Endothelial cell of umbilical vein (primary cell): ENCODE results near the gene INSM2. TPM values are rescaled to one million over a fixed set of nuclear protein-coding genes. Genes with fewer than 3 reads are reported as not detected.

ENCODE experiments used
- BruUV-seq: library from RNA; stranded (reverse); fragments of 400-500 nt; replicated peaks from 2 replicates; lab custom pipeline; 2021; lab: Mats Ljungman, UMichigan
- CTCF ChIA-PET: fragments of 300-600, 350-600 bp; sonication (Branson Sonifier 250); formaldehyde crosslinking; loops from one replicate; lab custom pipeline; 2021; ENCODE audit warnings: antibody characterized with exemption, inconsistent platforms; lab: Charles Lee
- POLR2A ChIA-PET: fragments of 300-600, 350-600 bp; sonication (Branson Sonifier 250); formaldehyde crosslinking; loops from one replicate; lab custom pipeline; 2021; ENCODE audit warnings: antibody characterized with exemption, inconsistent platforms; lab: Charles Lee
- DNase-seq: peaks from one replicate; pipeline ENCODE4 v3.0.0-alpha.2; 2011; ENCODE audit warnings: low read depth, low spot score
- FAIRE-seq: peaks from 2 replicates; lab custom pipeline; 2011; peaks lifted over from hg19 to GRCh38; lab: Jason Lieb, UNC
- H2AFZ ChIP-seq: 2 replicates; pipeline ENCODE4 v1.6.0; 2012; ENCODE audit warnings: low read depth, low read length, control low read depth, inconsistent platforms
- H3K27ac ChIP-seq: 2 replicates; pipeline ENCODE4 v1.5.1; 2011; ENCODE audit warnings: low read depth, mild to moderate bottlenecking, control low read depth, low read length, moderate library complexity; ENCODE audit not compliant: insufficient read depth
- H3K27me3 ChIP-seq, 2 experiments: 2 replicates each; pipeline versions ENCODE4 v1.6.0 to v1.6.1; 2011; ENCODE audit warnings: low read length in 2 of 2, mixed read lengths in 1 of 2; ENCODE audit not compliant: control insufficient read depth in 2 of 2, insufficient read depth in 2 of 2
- H3K36me3 ChIP-seq, 2 experiments: 2 replicates in 1 of 2; 3 replicates in 1 of 2; pipeline ENCODE4 v1.5.1; 2011; ENCODE audit warnings: low read length in 2 of 2, mild to moderate bottlenecking in 1 of 2, moderate library complexity in 1 of 2; ENCODE audit not compliant: control insufficient read depth in 2 of 2, insufficient read depth in 2 of 2; ENCODE audit errors: extremely low read depth in 1 of 2
- H3K4me1 ChIP-seq: 3 replicates; pipeline ENCODE4 v1.5.1; 2011; ENCODE audit warnings: mild to moderate bottlenecking, low read length; ENCODE audit not compliant: control insufficient read depth, insufficient read depth; ENCODE audit errors: extremely low read depth
- H3K4me2 ChIP-seq: 2 replicates; pipeline ENCODE4 v1.6.1; 2011; ENCODE audit warnings: low read length, control low read depth, mixed read lengths; ENCODE audit not compliant: insufficient read depth
- H3K4me3 ChIP-seq, 3 experiments: fragments of 200-600 bp in 1 of 3; sonication (generic), shearing (Covaris generic) in 1 of 3; replicated peaks in 1 of 3; 2 replicates each; pipeline ENCODE4 v1.5.1; 2011 to 2016; ENCODE audit warnings: control low read depth in 3 of 3, low read length in 3 of 3, mild to moderate bottlenecking in 2 of 3, inconsistent platforms in 1 of 3, low read depth in 1 of 3, moderate library complexity in 1 of 3; ENCODE audit not compliant: insufficient read depth in 1 of 3
- H3K79me2 ChIP-seq: 2 replicates; pipeline ENCODE4 v1.6.0; 2012; ENCODE audit warnings: low read length, inconsistent platforms; ENCODE audit not compliant: control insufficient read depth, insufficient read depth
- H3K9ac ChIP-seq: replicated peaks from 2 replicates; pipeline ENCODE3; 2011; ENCODE audit warnings: low read length, control low read depth; ENCODE audit not compliant: insufficient read depth; ENCODE audit errors: extremely low read depth
- H3K9me1 ChIP-seq: replicated peaks from 3 replicates; pipeline ENCODE4 v1.6.0; 2011; ENCODE audit warnings: mild to moderate bottlenecking, low read length; ENCODE audit not compliant: control insufficient read depth, insufficient read depth; ENCODE audit errors: extremely low read depth
- H3K9me3 ChIP-seq: replicated peaks from 2 replicates; pipeline ENCODE4 v1.5.1; 2012; ENCODE audit warnings: low read length, inconsistent platforms; ENCODE audit not compliant: control insufficient read depth, insufficient read depth
- H4K20me1 ChIP-seq: replicated peaks from 2 replicates; pipeline ENCODE3; 2011; ENCODE audit warnings: mild to moderate bottlenecking, low read length; ENCODE audit not compliant: control insufficient read depth, insufficient read depth; ENCODE audit errors: extremely low read depth
- EZH2 ChIP-seq: IDR thresholded peaks from 2 replicates; pipeline ENCODE4 v1.6.1; 2012; ENCODE audit warnings: borderline replicate concordance, low read depth, mild to moderate bottlenecking, moderate library complexity, low read length, inconsistent platforms; ENCODE audit not compliant: severe bottlenecking
- FOS ChIP-seq: IDR thresholded peaks from 2 replicates; pipeline ENCODE4 v1.6.1; 2011; ENCODE audit warnings: mild to moderate bottlenecking, low read length, moderate library complexity, borderline replicate concordance; ENCODE audit not compliant: insufficient read depth
- GATA2 ChIP-seq: IDR thresholded peaks from 2 replicates; pipeline ENCODE4 v1.7.0; 2011; ENCODE audit warnings: low read depth, mild to moderate bottlenecking, moderate library complexity, mixed read lengths, low read length; ENCODE audit not compliant: insufficient read length, insufficient read depth
- JUN ChIP-seq: IDR thresholded peaks from 2 replicates; pipeline ENCODE4 v1.6.1; 2011; ENCODE audit warnings: borderline replicate concordance, low read depth; ENCODE audit not compliant: insufficient read length, insufficient read depth
- MYC ChIP-seq: IDR thresholded peaks from one replicate; pipeline ENCODE4 v1.6.1; 2011; ENCODE audit warnings: mild to moderate bottlenecking, low read depth, low read length
- POLR2A ChIP-seq: IDR thresholded peaks from 2 replicates; pipeline ENCODE4 v1.6.1; 2012; ENCODE audit warnings: low read depth, mild to moderate bottlenecking, control low read depth, low read length
- POLR2AphosphoS5 ChIP-seq: IDR thresholded peaks from 2 replicates; pipeline ENCODE4 v1.6.1; 2012; ENCODE audit warnings: low read depth, mild to moderate bottlenecking, control low read depth, low read length, moderate library complexity; ENCODE audit not compliant: insufficient read depth
- dilution Hi-C: fragments of 300-500 bp; cut with MboI; formaldehyde crosslinking; loops from one replicate; pipeline ENCODE4 v1.15.0; 2019; ENCODE audit warnings: low sequenced_read_pairs; ENCODE audit not compliant: extremely low pct_ligation_motif_present
- intact Hi-C: fragments of 100-400 bp; cut with micrococcal nuclease; formaldehyde crosslinking; loops from one replicate; pipeline ENCODE4 v1.10.0; 2022
- polyA plus RNA-seq, 4 experiments: library from polyadenylated mRNA; depleted of rRNA in 3 of 4; stranded (reverse) in 3 of 4; unstranded in 1 of 4; fragments of >200 nt; gene quantifications; 2 replicates each; pipeline versions ENCODE4 v1.2.1 to v1.2.3, GENCODE V29; 2011 to 2012; ENCODE audit warnings: missing spikeins in 1 of 4
- total RNA-seq: library from RNA; stranded (reverse); gene quantifications from 2 replicates; pipeline ENCODE4 v1.2.3, GENCODE V29; 2021
- TF ChIP-seq, protein P1 (sequence below), 2 donors: IDR thresholded peaks; 1 replicate in 1 of 2; 2 replicates in 1 of 2; pipeline ENCODE4 v1.5.1; 2011; ENCODE audit warnings: low read length in 2 of 2, mild to moderate bottlenecking in 2 of 2, moderate library complexity in 2 of 2, control low read depth in 1 of 2, inconsistent platforms in 1 of 2, low read depth in 1 of 2; ENCODE audit not compliant: insufficient read depth in 1 of 2; ENCODE audit errors: extremely low read depth in 1 of 2
- TF ChIP-seq, protein P2 (sequence below): IDR thresholded peaks from 2 replicates; pipeline ENCODE4 v1.6.1; 2011; ENCODE audit not compliant: insufficient read depth, insufficient read length

INSM2 gene
- total and polyA plus RNA-seq, 2 donors (not counting 3 experiments of a cell fraction or from before 2014, with no cell fraction given): not detected

DNA sequence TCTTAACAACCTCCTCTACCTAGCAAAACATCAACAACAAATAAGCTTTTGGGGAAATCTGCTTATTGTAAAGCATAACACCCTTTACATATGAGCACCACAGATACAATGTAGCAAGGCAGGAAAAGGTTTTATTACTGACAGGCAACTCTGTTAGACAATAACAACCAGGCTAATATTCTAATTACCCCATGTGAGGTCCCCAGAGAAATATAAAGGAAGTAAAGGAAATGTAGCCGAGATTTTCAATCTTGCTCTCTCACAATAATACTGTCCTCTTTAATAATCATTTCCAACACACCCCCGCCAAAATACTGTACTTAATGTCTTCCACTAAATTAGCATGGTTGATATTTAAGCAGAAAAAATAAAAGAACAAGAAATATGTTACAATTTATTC, 14.0 kb upstream of the INSM2 start:
- Histone ChIP-seq H3K27me3 (no peaks in the 10 kb centered on the region), H3K9me3 (no peaks in the 10 kb centered on the region), H3K36me3 (no peaks in the 10 kb centered on the region), H3K4me2 (no peak overlapping the region), H3K27ac (no peak overlapping the region), H2AFZ (no peak overlapping the region), H3K4me3 (no peak overlapping the region), H4K20me1 (no peaks in the 10 kb centered on the region), H3K9me1 (no peaks in the 10 kb centered on the region), H3K9ac (no peak overlapping the region), H3K79me2 (no peaks in the 10 kb centered on the region), H3K4me1 (no peaks in the 10 kb centered on the region)
- FAIRE-seq: no peak
- TF ChIP-seq EZH2: no peak
- TF ChIP-seq POLR2A: no peak
- TF ChIP-seq, protein P1, sequence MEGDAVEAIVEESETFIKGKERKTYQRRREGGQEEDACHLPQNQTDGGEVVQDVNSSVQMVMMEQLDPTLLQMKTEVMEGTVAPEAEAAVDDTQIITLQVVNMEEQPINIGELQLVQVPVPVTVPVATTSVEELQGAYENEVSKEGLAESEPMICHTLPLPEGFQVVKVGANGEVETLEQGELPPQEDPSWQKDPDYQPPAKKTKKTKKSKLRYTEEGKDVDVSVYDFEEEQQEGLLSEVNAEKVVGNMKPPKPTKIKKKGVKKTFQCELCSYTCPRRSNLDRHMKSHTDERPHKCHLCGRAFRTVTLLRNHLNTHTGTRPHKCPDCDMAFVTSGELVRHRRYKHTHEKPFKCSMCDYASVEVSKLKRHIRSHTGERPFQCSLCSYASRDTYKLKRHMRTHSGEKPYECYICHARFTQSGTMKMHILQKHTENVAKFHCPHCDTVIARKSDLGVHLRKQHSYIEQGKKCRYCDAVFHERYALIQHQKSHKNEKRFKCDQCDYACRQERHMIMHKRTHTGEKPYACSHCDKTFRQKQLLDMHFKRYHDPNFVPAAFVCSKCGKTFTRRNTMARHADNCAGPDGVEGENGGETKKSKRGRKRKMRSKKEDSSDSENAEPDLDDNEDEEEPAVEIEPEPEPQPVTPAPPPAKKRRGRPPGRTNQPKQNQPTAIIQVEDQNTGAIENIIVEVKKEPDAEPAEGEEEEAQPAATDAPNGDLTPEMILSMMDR (IDR thresholded peaks at IDR 0.05; ENCODE audit: extremely low read depth in 1 of 2, insufficient read depth in 1 of 2, low read depth in 1 of 2, low read length in 2 of 2): no peak
- TF ChIP-seq JUN: no peak
- TF ChIP-seq, protein P2, sequence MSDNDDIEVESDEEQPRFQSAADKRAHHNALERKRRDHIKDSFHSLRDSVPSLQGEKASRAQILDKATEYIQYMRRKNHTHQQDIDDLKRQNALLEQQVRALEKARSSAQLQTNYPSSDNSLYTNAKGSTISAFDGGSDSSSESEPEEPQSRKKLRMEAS: no peak
- TF ChIP-seq GATA2: no peak
- TF ChIP-seq MYC: no peak
- no peak for TF ChIP-seq FOS
- TF ChIP-seq POLR2AphosphoS5: no peak
- no TSS peak for BruUV-seq
- ChIA-PET POLR2A (no interaction called here), CTCF (no interaction called here)
- DNase-seq: no peak
- intact Hi-C loops: loop anchor here (10.0 kb wide), 1 partner anchor 45 kb away; no protein-coding TSS in a partner anchor
- dilution Hi-C loops: no loop called here
